ENCODE results near the gene HSD17B14. TPM values are rescaled to one million over a fixed set of nuclear protein-coding genes. Genes with fewer than 3 reads are reported as not detected.

Gene HSD17B14
- total and polyA plus RNA-seq, 9 of the 15 experiments (the other 6 are each of a cell fraction or from before 2014, with no cell fraction given), result 0.16 TPM; not detected in 8

DNA sequence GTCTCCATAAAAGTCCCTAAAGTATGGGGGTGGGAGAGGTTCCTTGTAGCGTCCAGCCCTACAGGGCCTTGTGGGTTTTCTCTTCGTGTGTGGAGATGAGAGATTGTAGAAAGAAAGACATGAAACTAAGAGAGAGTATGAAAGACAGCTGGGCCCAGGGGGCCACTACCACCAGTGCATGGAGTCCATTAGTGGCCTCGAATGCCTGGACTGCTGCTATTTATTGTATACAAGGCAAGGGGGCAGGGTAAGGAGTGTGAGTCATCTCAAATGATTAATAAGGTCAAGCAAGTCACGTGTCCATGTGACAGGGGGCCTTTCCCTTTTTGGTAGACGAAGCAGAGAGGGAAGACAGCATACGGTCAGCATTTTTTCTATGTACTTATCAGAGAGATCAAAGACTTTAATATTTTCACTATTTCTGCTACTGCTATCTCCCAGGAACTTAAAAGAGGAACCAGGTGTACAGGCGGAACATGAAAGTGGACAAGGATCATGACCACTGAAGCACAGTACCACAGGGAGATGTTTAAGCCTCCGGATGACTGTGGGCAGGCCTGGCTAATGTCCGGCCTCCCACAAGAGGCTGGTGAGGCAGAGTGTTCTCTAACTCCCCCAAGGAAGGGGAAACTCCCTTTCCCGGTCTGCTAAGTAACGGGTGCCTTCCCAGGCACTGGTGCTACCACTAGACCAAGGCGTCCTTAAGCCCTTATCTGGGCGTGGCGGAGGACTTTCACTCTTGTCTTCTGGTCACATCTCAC is 55.5 kb downstream of the HSD17B14 start (continued):
- TF ChIP-seq, protein P1, sequence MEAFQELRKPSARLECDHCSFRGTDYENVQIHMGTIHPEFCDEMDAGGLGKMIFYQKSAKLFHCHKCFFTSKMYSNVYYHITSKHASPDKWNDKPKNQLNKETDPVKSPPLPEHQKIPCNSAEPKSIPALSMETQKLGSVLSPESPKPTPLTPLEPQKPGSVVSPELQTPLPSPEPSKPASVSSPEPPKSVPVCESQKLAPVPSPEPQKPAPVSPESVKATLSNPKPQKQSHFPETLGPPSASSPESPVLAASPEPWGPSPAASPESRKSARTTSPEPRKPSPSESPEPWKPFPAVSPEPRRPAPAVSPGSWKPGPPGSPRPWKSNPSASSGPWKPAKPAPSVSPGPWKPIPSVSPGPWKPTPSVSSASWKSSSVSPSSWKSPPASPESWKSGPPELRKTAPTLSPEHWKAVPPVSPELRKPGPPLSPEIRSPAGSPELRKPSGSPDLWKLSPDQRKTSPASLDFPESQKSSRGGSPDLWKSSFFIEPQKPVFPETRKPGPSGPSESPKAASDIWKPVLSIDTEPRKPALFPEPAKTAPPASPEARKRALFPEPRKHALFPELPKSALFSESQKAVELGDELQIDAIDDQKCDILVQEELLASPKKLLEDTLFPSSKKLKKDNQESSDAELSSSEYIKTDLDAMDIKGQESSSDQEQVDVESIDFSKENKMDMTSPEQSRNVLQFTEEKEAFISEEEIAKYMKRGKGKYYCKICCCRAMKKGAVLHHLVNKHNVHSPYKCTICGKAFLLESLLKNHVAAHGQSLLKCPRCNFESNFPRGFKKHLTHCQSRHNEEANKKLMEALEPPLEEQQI (IDR thresholded peaks at IDR 0.05), result no peak
- TF ChIP-seq ZNF695 (CRISPR knock-in tag; IDR thresholded peaks at IDR 0.05), result no peak
- no peak for TF ChIP-seq SIRT6 (IDR thresholded peaks at IDR 0.05; ENCODE audit: low read depth, low read length)
- no peak for TF ChIP-seq POU5F1 (IDR thresholded peaks at IDR 0.05; ENCODE audit: borderline replicate concordance, low read depth, low read length, partially characterized antibody)
- TF ChIP-seq HMG20B (CRISPR knock-in tag; IDR thresholded peaks at IDR 0.05), result no peak
- TF ChIP-seq, protein P2, sequence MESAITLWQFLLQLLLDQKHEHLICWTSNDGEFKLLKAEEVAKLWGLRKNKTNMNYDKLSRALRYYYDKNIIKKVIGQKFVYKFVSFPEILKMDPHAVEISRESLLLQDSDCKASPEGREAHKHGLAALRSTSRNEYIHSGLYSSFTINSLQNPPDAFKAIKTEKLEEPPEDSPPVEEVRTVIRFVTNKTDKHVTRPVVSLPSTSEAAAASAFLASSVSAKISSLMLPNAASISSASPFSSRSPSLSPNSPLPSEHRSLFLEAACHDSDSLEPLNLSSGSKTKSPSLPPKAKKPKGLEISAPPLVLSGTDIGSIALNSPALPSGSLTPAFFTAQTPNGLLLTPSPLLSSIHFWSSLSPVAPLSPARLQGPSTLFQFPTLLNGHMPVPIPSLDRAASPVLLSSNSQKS (CRISPR knock-in tag; IDR thresholded peaks at IDR 0.05), result no peak
- TF ChIP-seq RHOXF2B (CRISPR knock-in tag; conservative IDR thresholded peaks at IDR 0.05), result no peak
- TF ChIP-seq, protein P3, sequence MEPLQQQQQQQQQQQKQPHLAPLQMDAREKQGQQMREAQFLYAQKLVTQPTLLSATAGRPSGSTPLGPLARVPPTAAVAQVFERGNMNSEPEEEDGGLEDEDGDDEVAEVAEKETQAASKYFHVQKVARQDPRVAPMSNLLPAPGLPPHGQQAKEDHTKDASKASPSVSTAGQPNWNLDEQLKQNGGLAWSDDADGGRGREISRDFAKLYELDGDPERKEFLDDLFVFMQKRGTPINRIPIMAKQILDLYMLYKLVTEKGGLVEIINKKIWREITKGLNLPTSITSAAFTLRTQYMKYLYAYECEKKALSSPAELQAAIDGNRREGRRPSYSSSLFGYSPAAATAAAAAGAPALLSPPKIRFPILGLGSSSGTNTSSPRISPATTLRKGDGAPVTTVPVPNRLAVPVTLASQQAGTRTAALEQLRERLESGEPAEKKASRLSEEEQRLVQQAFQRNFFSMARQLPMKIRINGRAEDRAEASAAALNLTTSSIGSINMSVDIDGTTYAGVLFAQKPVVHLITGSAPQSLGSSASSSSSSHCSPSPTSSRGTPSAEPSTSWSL (CRISPR knock-in tag; IDR thresholded peaks at IDR 0.05; ENCODE audit: borderline replicate concordance), result no peak
- no peak for TF ChIP-seq KHSRP (IDR thresholded peaks at IDR 0.05)
- TF ChIP-seq, protein P4, sequence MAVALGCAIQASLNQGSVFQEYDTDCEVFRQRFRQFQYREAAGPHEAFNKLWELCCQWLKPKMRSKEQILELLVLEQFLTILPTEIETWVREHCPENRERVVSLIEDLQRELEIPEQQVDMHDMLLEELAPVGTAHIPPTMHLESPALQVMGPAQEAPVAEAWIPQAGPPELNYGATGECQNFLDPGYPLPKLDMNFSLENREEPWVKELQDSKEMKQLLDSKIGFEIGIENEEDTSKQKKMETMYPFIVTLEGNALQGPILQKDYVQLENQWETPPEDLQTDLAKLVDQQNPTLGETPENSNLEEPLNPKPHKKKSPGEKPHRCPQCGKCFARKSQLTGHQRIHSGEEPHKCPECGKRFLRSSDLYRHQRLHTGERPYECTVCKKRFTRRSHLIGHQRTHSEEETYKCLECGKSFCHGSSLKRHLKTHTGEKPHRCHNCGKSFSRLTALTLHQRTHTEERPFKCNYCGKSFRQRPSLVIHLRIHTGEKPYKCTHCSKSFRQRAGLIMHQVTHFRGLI (CRISPR knock-in tag; IDR thresholded peaks at IDR 0.05), result no peak
- TF ChIP-seq ZC3H8 (IDR thresholded peaks at IDR 0.05), result no peak
- TF ChIP-seq FOXK2 (conservative IDR thresholded peaks at IDR 0.05 in 1 of 2, IDR thresholded peaks at IDR 0.05 in 1 of 2; ENCODE audit: low read depth in 2 of 2), result peak; percentile 91 to 94
- TF ChIP-seq ESRRB (CRISPR knock-in tag; IDR thresholded peaks at IDR 0.05; ENCODE audit: borderline replicate concordance), result no peak
- TF ChIP-seq, protein P5, sequence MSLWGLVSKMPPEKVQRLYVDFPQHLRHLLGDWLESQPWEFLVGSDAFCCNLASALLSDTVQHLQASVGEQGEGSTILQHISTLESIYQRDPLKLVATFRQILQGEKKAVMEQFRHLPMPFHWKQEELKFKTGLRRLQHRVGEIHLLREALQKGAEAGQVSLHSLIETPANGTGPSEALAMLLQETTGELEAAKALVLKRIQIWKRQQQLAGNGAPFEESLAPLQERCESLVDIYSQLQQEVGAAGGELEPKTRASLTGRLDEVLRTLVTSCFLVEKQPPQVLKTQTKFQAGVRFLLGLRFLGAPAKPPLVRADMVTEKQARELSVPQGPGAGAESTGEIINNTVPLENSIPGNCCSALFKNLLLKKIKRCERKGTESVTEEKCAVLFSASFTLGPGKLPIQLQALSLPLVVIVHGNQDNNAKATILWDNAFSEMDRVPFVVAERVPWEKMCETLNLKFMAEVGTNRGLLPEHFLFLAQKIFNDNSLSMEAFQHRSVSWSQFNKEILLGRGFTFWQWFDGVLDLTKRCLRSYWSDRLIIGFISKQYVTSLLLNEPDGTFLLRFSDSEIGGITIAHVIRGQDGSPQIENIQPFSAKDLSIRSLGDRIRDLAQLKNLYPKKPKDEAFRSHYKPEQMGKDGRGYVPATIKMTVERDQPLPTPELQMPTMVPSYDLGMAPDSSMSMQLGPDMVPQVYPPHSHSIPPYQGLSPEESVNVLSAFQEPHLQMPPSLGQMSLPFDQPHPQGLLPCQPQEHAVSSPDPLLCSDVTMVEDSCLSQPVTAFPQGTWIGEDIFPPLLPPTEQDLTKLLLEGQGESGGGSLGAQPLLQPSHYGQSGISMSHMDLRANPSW (CRISPR knock-in tag; IDR thresholded peaks at IDR 0.05), result no peak
- TF ChIP-seq SETDB1 (IDR thresholded peaks at IDR 0.05; ENCODE audit: low read length), result no peak
- TF ChIP-seq, protein P6, sequence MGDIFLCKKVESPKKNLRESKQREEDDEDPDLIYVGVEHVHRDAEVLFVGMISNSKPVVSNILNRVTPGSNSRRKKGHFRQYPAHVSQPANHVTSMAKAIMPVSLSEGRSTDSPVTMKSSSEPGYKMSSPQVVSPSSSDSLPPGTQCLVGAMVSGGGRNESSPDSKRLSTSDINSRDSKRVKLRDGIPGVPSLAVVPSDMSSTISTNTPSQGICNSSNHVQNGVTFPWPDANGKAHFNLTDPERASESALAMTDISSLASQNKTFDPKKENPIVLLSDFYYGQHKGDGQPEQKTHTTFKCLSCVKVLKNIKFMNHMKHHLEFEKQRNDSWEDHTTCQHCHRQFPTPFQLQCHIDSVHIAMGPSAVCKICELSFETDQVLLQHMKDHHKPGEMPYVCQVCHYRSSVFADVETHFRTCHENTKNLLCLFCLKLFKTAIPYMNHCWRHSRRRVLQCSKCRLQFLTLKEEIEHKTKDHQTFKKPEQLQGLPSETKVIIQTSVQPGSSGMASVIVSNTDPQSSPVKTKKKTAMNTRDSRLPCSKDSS (IDR thresholded peaks at IDR 0.05; ENCODE audit: low read depth, partially characterized antibody), result no peak
- peak; percentile 76 for TF ChIP-seq SMARCE1 (IDR thresholded peaks at IDR 0.05)

Measured in K562 (cell line).